Smooth muscle cell (in vitro differentiated cells): ENCODE data around the gene SRGAP2B. TPM values are rescaled to one million over a fixed set of nuclear protein-coding genes. Genes with fewer than 3 reads are reported as not detected.
"Not testable (repeated sequence)": the region's sequence is repeated elsewhere in the genome, so short reads cannot be mapped to it uniquely, and the experiment has no call there.

ENCODE experiments used
- DNase-seq: peaks from one replicate; lab custom pipeline; 2025; ENCODE audit not compliant: unreplicated experiment; lab: John Stamatoyannopoulos, UW
- H2AFZ ChIP-seq: fragments of 200-600 bp; sonication (generic); 2 replicates; pipeline ENCODE4 v1.6.0; 2016; ENCODE audit warnings: antibody characterized with exemption, low read depth, mild to moderate bottlenecking
- H3F3A ChIP-seq: fragments of 200-600 bp; sonication (generic); 2 replicates; pipeline ENCODE4 v1.6.0; 2017; ENCODE audit warnings: antibody characterized with exemption, low read depth
- H3K27ac ChIP-seq: fragments of 200-600 bp; sonication (generic); 2 replicates; pipeline ENCODE4 v1.5.1; 2016; ENCODE audit warnings: low read depth, mild to moderate bottlenecking
- H3K27me3 ChIP-seq: fragments of 200-600 bp; sonication (generic); 2 replicates; pipeline ENCODE4 v1.6.1; 2016; ENCODE audit warnings: low read depth, mild to moderate bottlenecking
- H3K36me3 ChIP-seq: fragments of 200-600 bp; sonication (generic); 2 replicates; pipeline ENCODE4 v1.5.1; 2016; ENCODE audit warnings: low read depth
- H3K4me1 ChIP-seq: fragments of 200-600 bp; sonication (generic); 2 replicates; pipeline ENCODE4 v1.5.1; 2016; ENCODE audit warnings: low read depth
- H3K4me2 ChIP-seq: fragments of 200-600 bp; sonication (generic); 2 replicates; pipeline ENCODE4 v1.6.0; 2016; ENCODE audit warnings: mild to moderate bottlenecking
- H3K4me3 ChIP-seq: fragments of 200-600 bp; sonication (generic); 2 replicates; pipeline ENCODE4 v1.5.1; 2016; ENCODE audit warnings: mild to moderate bottlenecking
- H3K79me2 ChIP-seq: fragments of 200-600 bp; sonication (generic); 2 replicates; pipeline ENCODE4 v1.6.0; 2016; ENCODE audit warnings: low read depth, mild to moderate bottlenecking
- H3K9ac ChIP-seq: fragments of 200-600 bp; sonication (generic); 2 replicates; pipeline ENCODE4 v1.6.0; 2016; ENCODE audit warnings: low read depth
- H3K9me3 ChIP-seq: fragments of 200-600 bp; sonication (generic); replicated peaks from 2 replicates; pipeline ENCODE4 v1.5.1; 2016; ENCODE audit warnings: low read depth
- H4K20me1 ChIP-seq: fragments of 200-600 bp; sonication (generic); 2 replicates; pipeline ENCODE4 v1.6.0; 2016; ENCODE audit warnings: low read depth
- WGBS: methylation state at CpG from one replicate; pipeline ENCODE4 v1.1.7; 2016; ENCODE audit warnings: low lambda C conversion rate; 5-methylcytosine and 5-hydroxymethylcytosine counted together
- polyA plus RNA-seq: library from polyadenylated mRNA; unstranded; fragments of >200 nt; fragmentation: Nextera tagmentation; extraction: Ambion mirVana; gene quantifications from 2 replicates; pipeline ENCODE4 v1.2.1, GENCODE V29; 2016
- total RNA-seq: library from RNA; depleted of rRNA; stranded (reverse); fragments of >200 nt; gene quantifications from 2 replicates; pipeline ENCODE4 v1.2.3, GENCODE V29; 2014

The SRGAP2B gene
- total and polyA plus RNA-seq, 2 experiments from 2014 or later, result 8.8 to 49.6 TPM

DNA sequence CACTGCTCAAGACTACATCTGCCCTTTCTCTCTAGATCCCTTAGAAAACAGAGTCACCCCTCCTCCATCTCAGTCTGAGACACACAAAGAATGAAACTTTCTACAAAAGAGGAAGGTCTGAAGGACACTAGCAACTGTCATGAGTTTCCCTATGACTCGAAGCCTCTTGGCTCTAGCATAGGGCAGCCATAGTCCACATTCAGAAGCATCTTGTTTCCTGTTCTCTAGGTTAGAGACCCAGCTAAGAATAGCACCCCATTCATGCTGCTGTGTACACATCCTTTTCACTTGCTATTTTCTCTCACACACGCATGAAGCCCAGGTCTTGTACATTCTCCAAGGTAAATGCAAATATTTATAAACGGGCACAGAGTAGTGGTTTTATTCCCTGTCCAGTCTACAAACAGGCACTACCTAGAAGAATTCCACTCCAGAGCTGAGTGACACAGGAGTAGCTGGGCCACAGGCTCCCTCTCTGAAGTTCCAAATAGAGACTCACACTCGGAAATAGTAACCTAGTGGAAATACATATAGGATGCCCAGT, 39.8 kb downstream of the SRGAP2B start:
- DNase-seq, H3F3A ChIP-seq, H3K4me3 ChIP-seq, H3K27ac ChIP-seq, H2AFZ ChIP-seq, H3K4me1 ChIP-seq, H3K27me3 ChIP-seq, H3K4me2 ChIP-seq, H4K20me1 ChIP-seq, H3K9me3 ChIP-seq, H3K79me2 ChIP-seq, H3K9ac ChIP-seq, H3K36me3 ChIP-seq: not testable (repeated sequence)
- WGBS, result no CpG with 5 or more reads among the region's 4 CpGs

DNA sequence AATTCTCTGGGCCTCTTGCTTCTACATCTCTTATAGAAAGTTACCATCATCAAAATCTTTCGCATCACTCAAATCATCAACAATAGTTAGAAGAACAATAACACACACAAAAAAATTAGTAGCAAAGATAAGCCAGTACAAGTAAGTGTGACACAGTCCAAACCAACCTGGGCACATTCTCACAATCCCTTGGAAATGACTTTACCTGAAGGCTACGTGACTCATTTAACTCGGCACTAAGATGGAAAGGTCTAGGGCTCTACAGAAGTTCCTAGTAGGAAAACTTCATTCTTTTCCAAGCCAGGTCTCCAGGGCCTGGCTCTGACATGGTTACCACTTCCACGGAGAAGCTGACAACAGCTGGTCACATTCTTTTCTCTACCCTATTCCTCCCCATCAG, 41.7 kb downstream of the SRGAP2B start:
- H3F3A ChIP-seq, H3K9me3 ChIP-seq, H3K27ac ChIP-seq, H4K20me1 ChIP-seq, DNase-seq, H3K79me2 ChIP-seq, H2AFZ ChIP-seq, H3K36me3 ChIP-seq, H3K27me3 ChIP-seq, H3K4me1 ChIP-seq, H3K9ac ChIP-seq, H3K4me2 ChIP-seq, H3K4me3 ChIP-seq: not testable (repeated sequence)
- WGBS, result no CpG with 5 or more reads among the region's 4 CpGs

DNA sequence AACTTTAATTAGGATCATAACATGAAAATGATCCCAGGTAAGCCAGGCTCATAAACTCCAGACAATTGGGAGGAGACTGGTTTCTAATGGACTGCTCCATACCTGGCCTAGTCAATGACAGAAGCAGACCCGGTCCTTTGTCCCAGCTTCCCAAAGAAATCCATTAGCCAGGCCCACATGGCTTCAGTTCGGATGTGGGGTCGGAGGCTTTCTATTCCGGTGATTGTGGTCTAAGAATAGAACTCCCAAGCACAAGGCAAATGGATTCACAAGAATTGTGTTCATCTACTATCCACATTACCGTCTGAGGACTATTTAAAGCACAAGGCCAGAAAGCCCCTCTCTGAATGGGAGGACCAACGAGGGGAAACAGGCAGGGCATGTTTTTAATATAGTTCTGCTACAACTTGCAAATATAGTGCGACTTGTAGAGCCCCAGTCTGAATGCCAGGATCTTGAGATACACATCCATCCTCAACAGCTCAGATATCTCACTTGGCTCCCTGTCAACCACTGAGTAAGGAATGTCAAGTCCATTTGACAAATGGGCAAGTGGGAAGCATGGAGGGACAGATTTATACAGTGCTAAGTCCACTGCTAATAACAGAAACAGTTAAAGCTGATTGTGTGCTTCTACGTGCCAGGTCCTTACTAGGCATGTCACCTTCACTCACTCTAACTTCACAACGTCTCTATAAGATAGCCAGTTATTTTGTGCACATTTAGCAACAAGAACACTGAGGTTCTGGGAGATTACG, 42.9 kb downstream of the SRGAP2B start:
- H3K4me2 ChIP-seq, H3K9me3 ChIP-seq, H4K20me1 ChIP-seq, H2AFZ ChIP-seq, H3K79me2 ChIP-seq, H3K27me3 ChIP-seq, DNase-seq, H3K9ac ChIP-seq, H3K4me3 ChIP-seq, H3K4me1 ChIP-seq, H3K36me3 ChIP-seq, H3F3A ChIP-seq, H3K27ac ChIP-seq: not testable (repeated sequence)
- WGBS, result no CpG with 5 or more reads among the region's 10 CpGs

DNA sequence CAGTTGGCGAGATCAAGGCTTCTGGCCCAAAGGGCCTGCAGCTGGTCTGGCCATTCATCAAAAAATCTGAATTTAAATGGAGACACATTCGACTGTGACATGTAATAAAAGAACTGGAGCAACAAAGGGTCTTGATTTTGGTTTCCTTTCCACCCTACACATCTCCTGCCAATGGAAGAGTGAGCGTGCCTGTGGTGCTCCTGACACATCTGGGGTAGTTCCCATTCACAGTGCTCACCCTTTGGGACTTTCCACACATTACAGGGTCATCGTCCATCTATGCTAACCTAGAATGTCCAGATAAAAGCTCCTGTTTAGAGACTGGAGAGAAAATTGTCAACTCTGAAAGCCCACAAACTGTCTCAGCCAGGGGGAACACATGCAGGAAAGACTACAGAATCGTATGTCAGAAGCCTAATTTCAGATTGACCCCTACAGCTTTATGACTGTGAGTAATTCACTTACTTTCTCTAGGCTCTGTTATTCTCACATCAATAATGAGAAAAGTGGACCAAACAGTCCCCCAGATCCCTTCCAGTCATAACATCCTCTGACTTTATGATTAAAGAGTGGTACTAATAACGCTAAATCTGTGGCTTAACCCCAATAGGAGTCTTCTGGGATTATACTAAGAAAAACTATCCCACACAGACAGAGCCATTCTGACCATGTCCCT, 46.8 kb downstream of the SRGAP2B start:
- not testable (repeated sequence) for H3K9ac ChIP-seq, H3K36me3 ChIP-seq, H2AFZ ChIP-seq, H4K20me1 ChIP-seq, H3K4me1 ChIP-seq, H3K4me3 ChIP-seq, H3K4me2 ChIP-seq, H3K27me3 ChIP-seq, H3F3A ChIP-seq, H3K79me2 ChIP-seq, H3K9me3 ChIP-seq, H3K27ac ChIP-seq, DNase-seq
- WGBS, result no CpG with 5 or more reads among the region's 6 CpGs

DNA sequence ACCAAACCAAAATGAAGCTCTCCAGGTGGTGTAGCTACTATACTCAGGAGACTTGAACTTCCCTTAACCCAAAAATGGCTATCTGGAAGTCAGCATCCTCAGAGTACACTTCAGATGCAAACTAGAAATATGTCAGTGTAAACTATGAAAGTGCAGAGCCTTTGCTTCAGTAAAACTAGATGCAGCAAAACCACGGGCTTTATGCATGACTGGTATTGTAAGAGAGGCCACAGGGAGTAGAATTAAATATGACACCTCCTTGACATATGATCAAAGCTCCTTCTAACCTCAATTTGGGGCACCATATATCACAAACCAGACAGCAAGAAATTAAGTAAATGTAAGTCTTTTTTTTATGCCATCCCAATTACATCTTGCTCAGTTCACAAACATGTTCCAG, 47.6 kb downstream of the SRGAP2B start:
- H3K27me3 ChIP-seq, H3K9me3 ChIP-seq, H3K9ac ChIP-seq, H3K4me2 ChIP-seq, H2AFZ ChIP-seq, DNase-seq, H3F3A ChIP-seq, H3K4me3 ChIP-seq, H3K27ac ChIP-seq, H3K4me1 ChIP-seq, H3K79me2 ChIP-seq, H3K36me3 ChIP-seq, H4K20me1 ChIP-seq: not testable (repeated sequence)
- no CpG with 5 or more reads among the region's 1 CpG for WGBS

DNA sequence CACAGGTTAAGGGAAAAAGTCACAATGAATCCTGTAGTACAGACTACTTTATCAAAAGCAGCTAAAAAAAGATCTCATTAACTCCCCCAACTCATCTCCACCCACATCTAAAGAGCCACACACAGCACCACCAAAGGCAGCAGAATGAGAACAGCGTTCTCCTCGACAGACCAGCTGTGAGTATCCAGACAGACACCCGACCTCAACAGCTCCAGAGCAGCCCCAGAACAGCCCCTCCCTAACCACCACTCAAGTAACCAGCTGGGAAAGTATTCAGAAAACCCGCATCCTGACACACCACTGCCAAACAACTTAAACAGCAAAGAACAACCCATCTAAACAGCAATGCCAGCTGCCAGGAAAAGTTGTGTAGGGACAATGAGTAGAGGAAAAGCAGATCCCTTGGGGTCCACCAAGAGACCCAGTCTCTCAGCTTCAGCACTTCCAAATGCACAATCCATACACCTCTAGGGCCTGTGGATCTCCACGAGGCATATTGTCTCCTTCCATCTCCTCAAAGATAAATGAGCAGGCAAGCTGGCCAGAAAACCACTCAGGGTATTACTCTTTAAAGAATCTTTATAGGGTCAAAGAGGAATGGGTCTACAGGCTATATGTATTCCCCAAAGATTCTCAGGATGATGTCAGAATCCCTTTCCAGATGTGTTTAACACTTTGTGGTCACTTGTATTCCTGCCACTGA, 49.4 kb downstream of the SRGAP2B start:
- H2AFZ ChIP-seq, H3K79me2 ChIP-seq, H3K4me2 ChIP-seq, H4K20me1 ChIP-seq, H3K9ac ChIP-seq, H3K36me3 ChIP-seq, H3K9me3 ChIP-seq, H3K27me3 ChIP-seq, H3K4me3 ChIP-seq, H3K4me1 ChIP-seq, H3K27ac ChIP-seq, DNase-seq, H3F3A ChIP-seq: not testable (repeated sequence)
- WGBS, result no CpG with 5 or more reads among the region's 5 CpGs

DNA sequence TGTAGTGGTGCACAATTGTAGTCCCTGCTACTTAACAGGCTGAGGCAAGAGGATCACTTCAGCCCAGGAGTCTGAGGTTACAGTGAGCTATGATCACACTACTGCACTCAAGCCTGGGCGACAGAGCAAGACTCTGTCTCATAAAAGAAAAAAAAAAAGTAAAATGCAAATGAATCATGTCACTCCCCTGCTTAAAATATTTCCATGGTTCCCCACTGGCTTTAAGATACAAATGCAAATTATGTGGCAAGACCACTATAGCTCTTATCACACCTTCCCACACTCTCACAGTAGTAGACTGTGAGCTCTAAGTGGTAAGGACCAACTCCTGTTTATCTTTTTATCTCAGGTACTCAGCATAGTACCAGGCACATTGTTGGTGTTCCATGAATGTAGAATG, 53.6 kb downstream of the SRGAP2B start:
- not testable (repeated sequence) for H3F3A ChIP-seq, H2AFZ ChIP-seq, H3K9me3 ChIP-seq, H3K27ac ChIP-seq, H3K9ac ChIP-seq, H4K20me1 ChIP-seq, H3K4me1 ChIP-seq, H3K4me2 ChIP-seq, H3K4me3 ChIP-seq, H3K27me3 ChIP-seq, H3K36me3 ChIP-seq, H3K79me2 ChIP-seq, DNase-seq
- no CpG with 5 or more reads among the region's 1 CpG for WGBS

DNA sequence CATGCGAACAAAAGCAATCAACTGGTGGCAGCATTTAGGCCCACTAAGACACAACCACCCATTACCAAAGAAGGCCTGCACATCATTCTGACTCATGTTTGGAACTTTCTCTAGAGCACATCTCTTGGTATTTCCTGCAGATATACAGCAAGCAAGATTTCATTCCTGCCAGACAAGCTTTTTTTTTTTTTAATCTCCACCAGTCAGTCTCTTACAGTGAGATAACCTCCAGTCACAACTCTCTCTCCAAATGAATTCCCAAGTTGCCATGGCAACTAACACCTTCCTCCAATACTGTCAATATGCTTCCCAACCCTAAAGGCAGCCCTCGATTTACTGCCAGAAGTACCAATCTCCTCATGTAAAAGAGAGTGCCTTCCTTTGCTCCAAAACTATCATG, 59.1 kb downstream of the SRGAP2B start:
- not testable (repeated sequence) for H4K20me1 ChIP-seq, H3K4me3 ChIP-seq, H3K9ac ChIP-seq, H3K27me3 ChIP-seq, H3K4me1 ChIP-seq, H2AFZ ChIP-seq, H3K36me3 ChIP-seq, H3F3A ChIP-seq, H3K79me2 ChIP-seq, DNase-seq, H3K4me2 ChIP-seq, H3K9me3 ChIP-seq
- 38% methylated on average over 2 of the region's 2 CpGs for WGBS
- H3K27ac ChIP-seq, result peak overlapping the region; percentile 70
